ENCODE measurements around the gene NELL1.

NELL1 gene

DNA sequence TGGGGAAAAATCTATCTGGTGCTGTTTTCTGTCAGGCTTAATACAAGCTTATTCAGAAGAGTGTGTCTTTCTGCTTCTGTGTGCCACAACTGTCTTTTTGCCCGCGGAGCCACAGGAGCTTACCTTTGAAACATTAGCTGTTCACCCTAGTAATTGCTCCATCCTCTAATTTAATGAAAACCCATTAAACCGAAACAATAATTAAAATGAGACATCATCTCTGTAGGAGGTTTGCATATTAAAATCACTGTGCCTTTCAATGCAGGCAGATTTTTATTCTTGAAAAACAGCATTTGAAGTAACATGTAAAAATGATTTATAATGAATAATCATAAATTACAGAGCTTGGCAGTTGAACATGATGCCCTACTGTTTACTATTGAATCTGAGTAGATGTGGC lies 102.3 kb downstream of the NELL1 start:
- ATAC-seq, result no peak
- TF ChIP-seq CSDC2 (CRISPR knock-in tag; IDR thresholded peaks at IDR 0.05) (no peak), ISL1 (CRISPR knock-in tag; IDR thresholded peaks at IDR 0.05) (no peak), TOX (CRISPR knock-in tag; IDR thresholded peaks at IDR 0.05; ENCODE audit: borderline replicate concordance) (no peak), ZNF8 (CRISPR knock-in tag; IDR thresholded peaks at IDR 0.05) (no peak), PPARA (CRISPR knock-in tag; IDR thresholded peaks at IDR 0.05; ENCODE audit: borderline replicate concordance) (no peak), RARB (CRISPR knock-in tag; IDR thresholded peaks at IDR 0.05) (no peak), ZNF70 (CRISPR knock-in tag; IDR thresholded peaks at IDR 0.05) (no peak), SNAI2 (CRISPR knock-in tag; IDR thresholded peaks at IDR 0.05) (no peak), GLIS3 (CRISPR knock-in tag; IDR thresholded peaks at IDR 0.05) (no peak), ZC3H10 (CRISPR knock-in tag; IDR thresholded peaks at IDR 0.05) (no peak)
- TF ChIP-seq, protein P1, sequence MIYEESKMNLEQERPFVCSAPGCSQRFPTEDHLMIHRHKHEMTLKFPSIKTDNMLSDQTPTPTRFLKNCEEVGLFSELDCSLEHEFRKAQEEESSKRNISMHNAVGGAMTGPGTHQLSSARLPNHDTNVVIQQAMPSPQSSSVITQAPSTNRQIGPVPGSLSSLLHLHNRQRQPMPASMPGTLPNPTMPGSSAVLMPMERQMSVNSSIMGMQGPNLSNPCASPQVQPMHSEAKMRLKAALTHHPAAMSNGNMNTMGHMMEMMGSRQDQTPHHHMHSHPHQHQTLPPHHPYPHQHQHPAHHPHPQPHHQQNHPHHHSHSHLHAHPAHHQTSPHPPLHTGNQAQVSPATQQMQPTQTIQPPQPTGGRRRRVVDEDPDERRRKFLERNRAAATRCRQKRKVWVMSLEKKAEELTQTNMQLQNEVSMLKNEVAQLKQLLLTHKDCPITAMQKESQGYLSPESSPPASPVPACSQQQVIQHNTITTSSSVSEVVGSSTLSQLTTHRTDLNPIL (CRISPR knock-in tag; IDR thresholded peaks at IDR 0.05; ENCODE audit: low read depth), result no peak

DNA sequence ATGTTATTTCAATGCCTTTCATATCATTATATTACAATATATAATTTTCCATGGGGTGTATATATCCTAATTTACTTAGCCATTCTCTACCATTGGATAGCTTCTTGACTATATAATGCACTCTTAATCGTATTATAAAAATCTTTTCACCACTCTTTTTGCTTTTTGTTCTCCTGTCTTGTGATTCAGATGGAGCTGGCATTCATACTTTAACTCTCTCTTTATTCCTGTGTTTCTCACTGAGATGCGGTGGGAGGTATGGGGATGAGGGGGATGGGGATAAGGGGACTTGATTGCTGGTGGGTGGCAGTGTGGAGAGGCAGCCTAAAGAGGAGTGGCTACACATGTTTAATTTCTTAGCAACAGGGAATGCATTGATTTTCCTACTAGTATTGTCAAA lies 105.9 kb downstream of the NELL1 start:
- TF ChIP-seq ARNTL (CRISPR knock-in tag; IDR thresholded peaks at IDR 0.05; ENCODE audit: borderline replicate concordance, low read depth), result no peak
- no peak for TF ChIP-seq BACH2 (CRISPR knock-in tag; IDR thresholded peaks at IDR 0.05; ENCODE audit: borderline replicate concordance)
- TF ChIP-seq CSDC2 (CRISPR knock-in tag; IDR thresholded peaks at IDR 0.05), result no peak
- no peak for TF ChIP-seq ZNF565 (CRISPR knock-in tag; conservative IDR thresholded peaks at IDR 0.05; ENCODE audit: low read depth)
- TF ChIP-seq TOX (CRISPR knock-in tag; IDR thresholded peaks at IDR 0.05; ENCODE audit: borderline replicate concordance), result no peak
- TF ChIP-seq, protein P2, sequence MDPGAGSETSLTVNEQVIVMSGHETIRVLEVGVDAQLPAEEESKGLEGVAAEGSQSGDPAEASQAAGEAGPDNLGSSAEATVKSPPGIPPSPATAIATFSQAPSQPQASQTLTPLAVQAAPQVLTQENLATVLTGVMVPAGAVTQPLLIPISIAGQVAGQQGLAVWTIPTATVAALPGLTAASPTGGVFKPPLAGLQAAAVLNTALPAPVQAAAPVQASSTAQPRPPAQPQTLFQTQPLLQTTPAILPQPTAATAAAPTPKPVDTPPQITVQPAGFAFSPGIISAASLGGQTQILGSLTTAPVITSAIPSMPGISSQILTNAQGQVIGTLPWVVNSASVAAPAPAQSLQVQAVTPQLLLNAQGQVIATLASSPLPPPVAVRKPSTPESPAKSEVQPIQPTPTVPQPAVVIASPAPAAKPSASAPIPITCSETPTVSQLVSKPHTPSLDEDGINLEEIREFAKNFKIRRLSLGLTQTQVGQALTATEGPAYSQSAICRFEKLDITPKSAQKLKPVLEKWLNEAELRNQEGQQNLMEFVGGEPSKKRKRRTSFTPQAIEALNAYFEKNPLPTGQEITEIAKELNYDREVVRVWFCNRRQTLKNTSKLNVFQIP (CRISPR knock-in tag; IDR thresholded peaks at IDR 0.05; ENCODE audit: borderline replicate concordance, low read depth), result no peak
- TF ChIP-seq ESRRG (CRISPR knock-in tag; IDR thresholded peaks at IDR 0.05), result no peak
- TF ChIP-seq TCF4 (CRISPR knock-in tag; IDR thresholded peaks at IDR 0.05; ENCODE audit: borderline replicate concordance), result no peak
- no peak for TF ChIP-seq ISL1 (CRISPR knock-in tag; IDR thresholded peaks at IDR 0.05)
- no peak for TF ChIP-seq ZC3H10 (CRISPR knock-in tag; IDR thresholded peaks at IDR 0.05)
- no peak for TF ChIP-seq OSR1 (CRISPR knock-in tag; IDR thresholded peaks at IDR 0.05)
- TF ChIP-seq ZNF8 (CRISPR knock-in tag; IDR thresholded peaks at IDR 0.05), result no peak
- TF ChIP-seq, protein P3, sequence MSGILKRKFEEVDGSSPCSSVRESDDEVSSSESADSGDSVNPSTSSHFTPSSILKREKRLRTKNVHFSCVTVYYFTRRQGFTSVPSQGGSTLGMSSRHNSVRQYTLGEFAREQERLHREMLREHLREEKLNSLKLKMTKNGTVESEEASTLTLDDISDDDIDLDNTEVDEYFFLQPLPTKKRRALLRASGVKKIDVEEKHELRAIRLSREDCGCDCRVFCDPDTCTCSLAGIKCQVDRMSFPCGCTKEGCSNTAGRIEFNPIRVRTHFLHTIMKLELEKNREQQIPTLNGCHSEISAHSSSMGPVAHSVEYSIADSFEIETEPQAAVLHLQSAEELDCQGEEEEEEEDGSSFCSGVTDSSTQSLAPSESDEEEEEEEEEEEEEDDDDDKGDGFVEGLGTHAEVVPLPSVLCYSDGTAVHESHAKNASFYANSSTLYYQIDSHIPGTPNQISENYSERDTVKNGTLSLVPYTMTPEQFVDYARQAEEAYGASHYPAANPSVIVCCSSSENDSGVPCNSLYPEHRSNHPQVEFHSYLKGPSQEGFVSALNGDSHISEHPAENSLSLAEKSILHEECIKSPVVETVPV (CRISPR knock-in tag; IDR thresholded peaks at IDR 0.05), result no peak
- TF ChIP-seq, protein P4, sequence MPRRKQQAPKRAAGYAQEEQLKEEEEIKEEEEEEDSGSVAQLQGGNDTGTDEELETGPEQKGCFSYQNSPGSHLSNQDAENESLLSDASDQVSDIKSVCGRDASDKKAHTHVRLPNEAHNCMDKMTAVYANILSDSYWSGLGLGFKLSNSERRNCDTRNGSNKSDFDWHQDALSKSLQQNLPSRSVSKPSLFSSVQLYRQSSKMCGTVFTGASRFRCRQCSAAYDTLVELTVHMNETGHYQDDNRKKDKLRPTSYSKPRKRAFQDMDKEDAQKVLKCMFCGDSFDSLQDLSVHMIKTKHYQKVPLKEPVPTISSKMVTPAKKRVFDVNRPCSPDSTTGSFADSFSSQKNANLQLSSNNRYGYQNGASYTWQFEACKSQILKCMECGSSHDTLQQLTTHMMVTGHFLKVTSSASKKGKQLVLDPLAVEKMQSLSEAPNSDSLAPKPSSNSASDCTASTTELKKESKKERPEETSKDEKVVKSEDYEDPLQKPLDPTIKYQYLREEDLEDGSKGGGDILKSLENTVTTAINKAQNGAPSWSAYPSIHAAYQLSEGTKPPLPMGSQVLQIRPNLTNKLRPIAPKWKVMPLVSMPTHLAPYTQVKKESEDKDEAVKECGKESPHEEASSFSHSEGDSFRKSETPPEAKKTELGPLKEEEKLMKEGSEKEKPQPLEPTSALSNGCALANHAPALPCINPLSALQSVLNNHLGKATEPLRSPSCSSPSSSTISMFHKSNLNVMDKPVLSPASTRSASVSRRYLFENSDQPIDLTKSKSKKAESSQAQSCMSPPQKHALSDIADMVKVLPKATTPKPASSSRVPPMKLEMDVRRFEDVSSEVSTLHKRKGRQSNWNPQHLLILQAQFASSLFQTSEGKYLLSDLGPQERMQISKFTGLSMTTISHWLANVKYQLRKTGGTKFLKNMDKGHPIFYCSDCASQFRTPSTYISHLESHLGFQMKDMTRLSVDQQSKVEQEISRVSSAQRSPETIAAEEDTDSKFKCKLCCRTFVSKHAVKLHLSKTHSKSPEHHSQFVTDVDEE (CRISPR knock-in tag; IDR thresholded peaks at IDR 0.05), result no peak
- no peak for TF ChIP-seq SNAI2 (CRISPR knock-in tag; IDR thresholded peaks at IDR 0.05)
- TF ChIP-seq, protein P5, sequence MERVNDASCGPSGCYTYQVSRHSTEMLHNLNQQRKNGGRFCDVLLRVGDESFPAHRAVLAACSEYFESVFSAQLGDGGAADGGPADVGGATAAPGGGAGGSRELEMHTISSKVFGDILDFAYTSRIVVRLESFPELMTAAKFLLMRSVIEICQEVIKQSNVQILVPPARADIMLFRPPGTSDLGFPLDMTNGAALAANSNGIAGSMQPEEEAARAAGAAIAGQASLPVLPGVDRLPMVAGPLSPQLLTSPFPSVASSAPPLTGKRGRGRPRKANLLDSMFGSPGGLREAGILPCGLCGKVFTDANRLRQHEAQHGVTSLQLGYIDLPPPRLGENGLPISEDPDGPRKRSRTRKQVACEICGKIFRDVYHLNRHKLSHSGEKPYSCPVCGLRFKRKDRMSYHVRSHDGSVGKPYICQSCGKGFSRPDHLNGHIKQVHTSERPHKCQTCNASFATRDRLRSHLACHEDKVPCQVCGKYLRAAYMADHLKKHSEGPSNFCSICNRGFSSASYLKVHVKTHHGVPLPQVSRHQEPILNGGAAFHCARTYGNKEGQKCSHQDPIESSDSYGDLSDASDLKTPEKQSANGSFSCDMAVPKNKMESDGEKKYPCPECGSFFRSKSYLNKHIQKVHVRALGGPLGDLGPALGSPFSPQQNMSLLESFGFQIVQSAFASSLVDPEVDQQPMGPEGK (CRISPR knock-in tag; IDR thresholded peaks at IDR 0.05; ENCODE audit: borderline replicate concordance), result no peak
- TF ChIP-seq PPARA (CRISPR knock-in tag; IDR thresholded peaks at IDR 0.05; ENCODE audit: borderline replicate concordance), result no peak
- no peak for TF ChIP-seq ZNF70 (CRISPR knock-in tag; IDR thresholded peaks at IDR 0.05)
- no peak for TF ChIP-seq GLIS3 (CRISPR knock-in tag; IDR thresholded peaks at IDR 0.05)
- no peak for TF ChIP-seq ZFP3 (CRISPR knock-in tag; IDR thresholded peaks at IDR 0.05)
- ATAC-seq, result no peak

DNA sequence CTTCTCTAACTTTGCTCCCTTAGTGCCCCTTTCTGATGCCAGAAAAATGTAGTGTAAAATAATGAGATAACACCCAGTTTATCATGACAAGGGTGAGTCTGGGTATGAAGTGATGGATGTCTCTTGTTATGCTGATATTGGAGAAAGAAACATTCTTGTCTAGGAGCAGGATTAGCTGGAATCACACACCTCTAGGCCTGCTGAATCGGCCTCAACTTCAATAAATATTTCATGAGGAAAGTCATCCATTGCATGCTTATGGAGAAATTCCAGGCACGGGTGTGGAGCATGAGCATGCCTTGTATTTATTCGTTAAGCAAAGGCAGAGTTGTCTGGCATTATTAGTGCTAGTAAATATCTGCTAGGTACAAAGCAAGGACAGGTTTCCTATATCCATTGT lies 113.4 kb downstream of the NELL1 start:
- ATAC-seq, result no peak
- TF ChIP-seq ESRRG (CRISPR knock-in tag; IDR thresholded peaks at IDR 0.05) (no peak), TOX (CRISPR knock-in tag; IDR thresholded peaks at IDR 0.05; ENCODE audit: borderline replicate concordance) (no peak)
- TF ChIP-seq, protein P2 (CRISPR knock-in tag; IDR thresholded peaks at IDR 0.05; ENCODE audit: borderline replicate concordance, low read depth), result no peak
- TF ChIP-seq, protein P4 (CRISPR knock-in tag; IDR thresholded peaks at IDR 0.05), result no peak
- TF ChIP-seq, protein P5 (CRISPR knock-in tag; IDR thresholded peaks at IDR 0.05; ENCODE audit: borderline replicate concordance), result no peak

Measured in SK-N-SH treated with all-trans-retinoic acid at 6 μM for 48 hours (cell line).